NCI-H1417 (cell line): ENCODE data around the gene DOC2A.
A peak's percentile ranks its signal among the peaks of the same experiment; 100 is the strongest.
"Not testable (repeated sequence)": the region's sequence is repeated elsewhere in the genome, so short reads cannot be mapped to it uniquely, and the experiment has no call there.

ENCODE experiments used
- DNase-seq, 3 experiments: peaks; one replicate each; lab custom pipeline; 2025; lab: John Stamatoyannopoulos, UW

Gene DOC2A

DNA sequence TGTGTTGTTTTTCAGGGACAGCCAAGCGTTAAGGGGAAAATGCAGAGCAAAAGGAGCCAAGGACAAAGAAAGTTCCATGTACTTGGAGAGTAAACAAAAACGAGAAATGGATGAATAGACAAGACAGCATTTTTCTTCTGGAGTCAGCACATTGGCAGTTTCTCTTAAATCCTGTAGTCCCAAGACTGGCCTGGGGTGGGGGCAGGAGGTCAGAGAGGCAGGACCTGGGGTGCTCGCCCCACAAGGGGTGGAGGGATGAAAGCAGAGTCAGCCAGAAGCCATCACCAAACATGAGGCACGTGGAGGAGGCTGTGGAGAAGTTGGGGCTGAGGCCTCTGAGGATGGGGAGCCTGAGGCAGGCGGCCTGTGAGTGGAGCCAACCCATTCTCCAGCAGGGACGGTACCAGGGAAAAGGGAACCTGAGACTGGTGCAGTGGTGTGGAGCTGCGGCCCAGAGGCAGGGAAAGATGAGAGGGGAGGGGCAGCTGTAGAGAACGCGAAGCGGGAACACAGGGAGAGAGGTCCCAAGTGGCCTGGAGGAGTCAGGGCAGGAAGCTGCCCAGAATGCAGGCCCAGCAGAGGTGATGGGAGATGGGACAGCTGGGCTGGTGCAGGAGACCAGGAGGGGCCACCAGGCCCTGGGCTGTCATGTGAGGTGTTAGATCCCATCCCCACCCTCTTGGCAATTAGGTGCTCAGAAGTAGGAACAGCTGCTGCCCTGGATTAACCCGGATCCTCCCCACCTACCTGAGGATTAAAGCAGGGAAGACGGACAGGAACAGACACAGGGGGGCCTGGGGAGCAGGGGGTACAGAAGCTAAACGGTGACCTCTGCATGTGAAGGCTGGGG, 17.0 kb upstream of the DOC2A start:
- DNase-seq, result no peak

DNA sequence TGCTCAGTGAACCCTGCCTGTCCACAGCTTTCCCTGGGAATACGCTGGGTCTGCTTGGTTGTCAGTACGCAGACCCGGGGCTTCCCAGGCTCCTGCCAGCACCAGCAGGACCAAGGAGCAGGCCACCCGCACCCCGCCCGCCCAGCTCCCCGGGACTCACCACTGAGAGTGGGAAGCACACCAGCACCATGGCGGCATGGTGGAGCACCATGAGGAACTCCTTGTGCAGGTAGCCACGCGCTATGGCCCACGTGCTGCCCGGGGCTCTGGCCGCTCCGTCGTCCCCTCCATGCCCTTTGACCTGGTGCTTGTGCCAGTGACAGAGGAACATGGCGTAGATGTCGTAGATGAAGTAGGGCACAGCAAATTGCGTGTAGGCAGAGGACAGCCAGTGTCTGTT, 15.6 kb upstream of the DOC2A start:
- no peak for DNase-seq

DNA sequence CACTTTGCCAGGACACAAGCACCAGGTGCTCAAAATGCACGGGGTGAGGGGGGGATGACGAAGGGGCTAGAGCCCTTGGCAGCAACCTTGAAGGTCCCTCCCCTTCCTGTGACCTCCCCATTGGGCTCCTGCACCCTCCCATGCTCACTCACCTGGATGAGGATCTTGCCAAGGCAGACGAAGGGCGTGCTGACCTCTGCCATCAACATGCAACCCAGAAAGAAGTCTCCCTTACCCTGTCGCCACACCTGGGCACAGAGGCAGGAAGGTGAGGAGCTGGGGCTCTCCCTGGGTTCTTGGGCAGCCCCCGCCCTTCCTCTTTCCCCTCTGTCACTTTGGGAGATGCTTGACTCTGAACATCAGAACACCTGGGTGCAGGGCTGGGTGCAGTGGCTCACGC, 14.7 kb upstream of the DOC2A start:
- no peak for DNase-seq

DNA sequence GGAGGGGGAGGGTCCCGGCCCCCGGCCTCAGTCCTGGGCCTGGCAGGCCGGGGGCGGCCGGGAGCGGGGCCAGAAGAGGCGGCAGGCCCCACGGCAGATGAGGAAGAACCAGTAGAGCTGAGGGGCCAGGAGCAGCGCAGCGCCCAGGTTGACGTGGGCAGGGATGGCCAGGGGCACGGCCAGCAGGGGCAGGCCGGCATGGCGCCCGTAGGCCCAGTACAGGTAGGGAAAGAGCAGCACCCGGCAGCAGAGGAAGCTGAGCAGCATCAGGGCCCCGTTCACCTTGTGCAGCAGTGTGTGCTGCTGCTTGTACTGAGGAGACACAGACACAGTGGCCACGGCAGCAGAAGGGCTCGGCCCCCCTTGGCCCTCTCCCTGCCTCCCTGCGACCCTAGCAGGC, 14.3 kb upstream of the DOC2A start:
- no peak for DNase-seq

DNA sequence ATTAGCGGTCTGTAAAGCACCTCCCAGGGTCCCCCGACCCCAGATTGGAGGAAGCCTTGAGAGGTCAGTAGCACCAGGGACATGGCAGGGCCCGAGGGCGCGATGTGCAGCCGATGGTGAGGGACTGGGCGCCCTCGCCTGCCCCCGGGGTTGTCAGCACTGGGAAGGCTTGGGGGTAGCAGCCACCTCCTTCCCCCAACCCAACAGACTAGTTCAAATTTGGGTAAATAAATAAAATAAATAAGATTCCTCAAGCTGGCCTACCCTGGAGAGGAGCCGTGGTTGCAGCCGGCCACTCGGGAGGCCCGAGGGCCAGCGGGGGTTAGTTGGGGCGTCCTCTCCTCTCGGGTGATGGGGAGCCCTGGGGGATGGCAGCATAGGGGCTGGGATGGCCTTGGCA, 13.6 kb upstream of the DOC2A start:
- DNase-seq, result no peak

GRCh38 chr16:30023586-30023985, 12.8 kb upstream of the DOC2A start:
- DNase-seq, result no peak

DNA sequence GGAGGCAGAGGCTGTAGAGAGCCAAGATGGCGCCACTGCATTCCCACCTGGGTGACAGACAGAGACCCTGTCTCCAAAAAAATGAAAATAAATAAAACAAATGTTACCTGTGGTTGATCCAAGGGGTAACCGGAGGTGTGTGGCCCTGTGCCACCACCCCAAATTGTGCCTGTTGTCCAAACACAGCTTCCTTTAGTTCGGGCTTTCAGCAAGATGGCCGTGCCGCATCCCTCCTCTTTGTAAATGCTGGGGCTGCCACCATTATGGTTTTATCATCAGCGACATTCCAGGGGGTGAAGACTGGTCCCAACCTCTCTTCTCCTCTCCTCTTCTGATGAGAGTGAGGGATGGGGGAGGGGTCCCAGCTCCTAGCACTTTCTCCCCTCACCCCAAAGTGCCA, 12.1 kb upstream of the DOC2A start, which contains the start of gene C16orf92:
Gene C16orf92, plus strand, starts transcription at position 312 of the 400 bp plus-strand sequence. CDS start 143 bp downstream, outside the sequence.
- DNase-seq, result no peak

GRCh38 chr16:30018731-30019158, 7.9 kb upstream of the DOC2A start:
- DNase-seq, result no peak

GRCh38 chr16:30017937-30018336, 7.1 kb upstream of the DOC2A start:
- DNase-seq, result not testable (repeated sequence)

DNA sequence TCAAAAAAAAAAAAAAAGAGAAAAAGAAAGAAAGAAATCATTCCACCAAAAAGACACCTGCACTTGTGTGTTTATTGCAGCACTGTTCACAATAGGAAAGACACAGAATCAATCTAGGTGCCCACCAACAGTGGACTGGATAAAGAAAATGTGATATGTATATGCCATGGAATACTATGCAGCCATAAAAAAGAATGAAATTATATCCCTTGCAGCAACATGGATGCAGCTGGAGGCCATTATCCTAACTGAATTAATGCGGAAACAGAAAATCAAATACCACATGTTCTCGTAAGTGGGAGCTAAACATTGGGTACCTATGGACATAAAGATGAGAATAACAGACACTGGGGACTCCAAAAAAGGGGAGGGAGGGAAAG, 6.4 kb upstream of the DOC2A start:
- no peak for DNase-seq

- DNase-seq, result no peak
Measured at GRCh38 chr16:30016555-30017276, 5.9 kb upstream of the DOC2A start.

GRCh38 chr16:30015450-30015849, 4.6 kb upstream of the DOC2A start:
- DNase-seq, result not testable (repeated sequence)

DNA sequence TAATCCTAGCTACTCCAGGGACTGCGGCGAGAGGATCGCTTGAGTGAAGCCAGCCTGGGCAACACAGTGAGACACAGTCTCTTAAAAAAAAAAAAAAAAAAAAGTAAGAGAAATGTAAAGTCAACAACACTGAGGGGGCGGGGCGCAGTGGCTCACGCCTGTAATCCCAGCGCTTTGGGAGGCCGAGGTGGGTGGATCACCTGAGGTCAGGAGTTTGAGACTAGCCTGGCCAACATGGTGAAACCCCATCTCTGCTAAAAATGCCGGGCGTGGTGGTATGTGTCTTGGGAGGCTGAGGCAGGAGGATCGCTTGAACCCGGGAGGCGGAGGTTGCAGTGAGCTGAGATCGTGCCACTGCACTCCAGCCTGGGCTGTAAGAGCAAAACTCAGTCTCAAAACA, 1.8 kb upstream of the DOC2A start:
- DNase-seq, result not testable (repeated sequence)

DNA sequence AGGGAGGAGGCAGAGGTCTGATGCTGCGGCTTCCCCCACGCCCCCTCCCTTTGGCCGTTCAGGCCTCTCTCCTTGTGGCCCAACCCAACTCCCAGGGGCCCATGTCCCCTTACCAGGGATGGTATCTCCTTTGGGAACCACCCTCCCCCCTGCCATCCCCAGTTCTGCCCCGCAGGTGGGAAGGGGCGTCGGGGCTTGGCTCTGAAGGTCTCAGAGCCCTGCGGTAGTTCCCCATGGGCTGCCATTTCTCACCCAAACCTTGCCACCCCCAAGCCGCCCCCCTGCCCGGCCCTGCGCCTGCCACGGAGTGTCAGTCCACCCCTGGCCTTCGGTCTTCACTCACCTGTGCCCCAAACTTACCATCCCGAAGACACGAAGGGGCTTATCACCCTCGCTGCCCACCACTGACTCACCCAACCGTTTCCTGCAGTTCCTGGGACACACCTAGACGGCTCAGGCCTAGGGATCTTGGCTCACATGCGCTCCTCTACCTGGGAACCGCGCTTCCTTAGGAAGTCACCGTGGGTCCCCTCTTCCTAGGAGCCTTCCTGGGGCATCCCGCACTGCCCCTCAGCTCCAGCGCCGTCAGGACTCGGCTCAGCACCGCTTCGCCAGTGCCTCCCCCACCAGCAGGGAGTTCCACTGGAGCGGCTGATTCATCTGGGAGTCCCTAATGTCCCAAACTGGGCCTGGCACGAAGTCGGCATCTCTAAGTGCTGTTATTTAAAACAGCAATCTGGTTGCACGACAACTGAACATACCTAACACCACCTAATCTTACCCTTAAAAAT, 1.1 kb upstream of the DOC2A start:
- no peak for DNase-seq

DNA sequence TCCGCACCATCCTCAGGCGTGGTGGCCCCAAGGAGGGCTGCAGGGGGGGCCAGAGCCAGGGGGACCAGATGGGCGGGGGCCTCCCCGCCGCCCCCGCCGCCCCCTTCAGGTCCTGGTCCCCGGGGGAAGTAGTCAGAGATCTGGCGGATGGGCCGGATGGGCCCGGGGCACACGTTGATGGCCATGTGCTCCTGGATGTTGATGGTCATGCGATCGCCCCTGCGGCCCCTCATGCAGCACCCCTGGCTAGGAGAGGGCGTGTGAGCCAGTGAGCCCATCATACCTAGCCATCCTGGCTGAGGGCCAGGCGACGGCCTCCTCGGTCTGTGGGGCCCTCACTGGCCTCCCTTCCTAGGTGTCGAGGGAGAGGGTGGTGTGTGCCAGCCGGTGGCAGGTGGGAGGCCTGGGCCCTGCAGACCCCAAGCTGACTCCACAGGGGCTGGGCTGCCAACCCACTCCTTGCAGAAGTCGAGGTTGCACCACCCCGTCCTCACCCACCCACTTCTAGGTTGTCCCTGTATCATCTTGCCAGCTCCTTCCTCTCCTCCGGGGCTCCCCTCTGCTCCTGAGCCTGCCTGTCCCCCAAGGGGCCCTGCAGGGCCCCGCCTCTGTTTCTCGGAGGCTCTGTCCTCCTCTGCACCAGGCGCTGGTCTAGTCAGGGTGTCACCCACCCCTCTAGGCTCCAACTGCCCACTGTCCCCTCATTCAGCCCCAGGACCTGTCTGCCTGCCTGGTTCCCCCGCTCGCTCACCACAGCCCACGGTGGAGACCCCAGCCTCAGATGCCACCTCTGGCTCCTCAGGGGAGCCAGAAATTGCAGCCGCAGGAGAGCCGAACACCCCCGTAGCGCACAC, 610 bp downstream of the DOC2A start:
- DNase-seq, result peak in 1 of 3 experiments; percentile 35

DNA sequence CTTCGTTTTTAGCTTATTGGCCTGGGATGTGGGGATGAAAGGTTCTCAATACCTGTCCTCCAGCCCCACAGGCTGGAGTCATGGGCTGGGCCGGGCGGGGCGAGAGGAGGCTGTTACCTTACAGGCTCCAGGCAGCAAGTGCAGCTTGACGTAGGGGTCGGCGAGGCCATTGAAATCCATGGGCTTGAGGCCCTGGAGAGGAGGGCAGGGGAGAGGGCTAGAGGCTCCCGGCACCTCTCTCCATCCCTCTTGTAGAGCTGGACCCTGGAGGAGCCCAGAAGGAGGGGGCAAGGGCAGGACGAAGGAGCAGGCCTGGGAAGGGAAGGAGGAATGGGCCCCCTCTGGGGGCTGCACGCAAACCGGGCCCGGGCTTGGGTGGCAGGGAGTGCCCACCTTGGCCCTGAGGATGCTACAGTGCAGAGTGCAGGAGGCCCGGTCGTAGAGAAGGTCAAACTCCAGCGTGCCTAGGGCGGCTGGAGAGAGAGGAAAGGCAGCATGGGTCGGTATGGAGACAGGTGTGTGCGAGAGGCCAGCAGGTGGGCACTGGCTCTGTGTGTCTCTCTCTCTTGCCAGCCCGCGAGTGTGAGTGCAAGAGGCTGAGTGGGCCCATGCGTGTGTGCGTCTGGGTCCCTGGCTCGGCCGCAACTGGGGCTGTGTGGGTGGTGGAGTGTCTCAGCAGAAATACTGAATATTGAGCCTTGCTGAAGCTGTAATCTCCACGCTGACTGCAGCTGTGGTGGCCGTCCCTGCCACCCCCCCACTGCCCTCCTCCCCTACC, 1.6 kb downstream of the DOC2A start:
- DNase-seq, result peak in 1 of 3 experiments; percentile 16

DNA sequence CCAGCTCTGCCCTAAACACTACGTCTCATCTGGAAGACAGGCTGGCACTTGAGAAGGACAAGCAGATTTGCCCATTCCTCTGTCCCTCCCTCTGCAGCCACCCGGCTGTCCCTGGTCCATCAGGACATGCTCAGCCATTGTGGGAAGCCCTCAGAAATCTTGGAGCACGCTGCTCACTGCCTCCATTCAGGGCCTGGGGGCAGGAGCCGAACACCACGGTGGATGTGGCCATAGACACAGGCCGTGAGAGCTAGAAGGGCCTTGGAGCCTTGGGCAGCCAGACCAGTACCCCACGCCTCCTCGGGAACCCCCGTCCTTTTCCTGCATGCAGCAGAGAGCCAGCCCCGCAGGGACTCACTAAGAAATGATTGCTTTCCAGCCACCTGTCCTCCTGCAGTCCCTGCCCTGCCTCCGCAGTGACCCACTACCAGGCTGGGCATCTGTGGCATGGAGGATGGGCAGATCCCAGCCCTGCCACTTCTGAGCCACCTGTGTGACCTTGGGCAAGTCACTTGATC, 3.4 kb downstream of the DOC2A start:
- DNase-seq, result no peak

- no peak for DNase-seq
Measured at GRCh38 chr16:30006659-30007377, 4.0 kb downstream of the DOC2A start.

DNA sequence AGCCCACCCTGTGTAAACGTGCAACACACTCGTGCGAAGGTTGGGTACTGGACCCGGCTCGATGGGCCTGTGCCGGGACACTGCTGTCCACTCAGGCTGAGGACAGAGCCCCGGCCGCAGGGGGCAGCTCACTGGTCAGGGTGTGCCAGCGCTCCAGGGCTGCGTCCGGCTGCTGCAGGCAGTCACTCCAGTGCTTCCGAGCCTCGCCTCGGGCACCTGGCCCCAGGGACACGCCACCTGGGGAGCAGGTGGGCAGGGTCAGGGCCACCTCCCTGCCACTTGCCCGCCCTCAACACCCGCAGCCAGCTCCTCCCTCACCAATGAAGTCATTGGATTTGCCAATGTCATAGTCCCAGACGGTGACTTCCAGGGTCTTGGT, 4.7 kb downstream of the DOC2A start:
- no peak for DNase-seq
